Psoas muscle (tissue), 8 donors: Measurements from ENCODE around the gene MGST2. TPM values are rescaled to one million over a fixed set of nuclear protein-coding genes. Genes with fewer than 3 reads are reported as not detected.

Experiments
- ATAC-seq, 4 donors: fragments of 200-7000 bp; cut with Tn5 transposase; one replicate each; pipeline ENCODE4 v1.9.1; 2020; ENCODE audit warnings: moderate library complexity in 3 of 4, mild to moderate bottlenecking in 2 of 4
- DNase-seq, 2 donors: peaks; one replicate each; pipeline ENCODE4 v3.0.0-alpha.2; 2020
- H3K27ac ChIP-seq: fragments of 200-600 bp; one replicate; pipeline ENCODE4 v1.8.0; 2022
- H3K27me3 ChIP-seq, 3 donors: fragments of 200-600 bp in 1 of 3; one replicate each; pipeline versions ENCODE4 v1.6.1 to v1.8.0; 2013 to 2022; ENCODE audit warnings: low read length in 2 of 3, mild to moderate bottlenecking in 2 of 3, moderate library complexity in 1 of 3; ENCODE audit not compliant: insufficient read depth in 3 of 3
- H3K36me3 ChIP-seq, 2 donors: fragments of 200-600 bp in 1 of 2; one replicate each; pipeline versions ENCODE4 v1.6.1 to v1.8.0; 2013 to 2022; ENCODE audit warnings: low read depth in 1 of 2, mild to moderate bottlenecking in 1 of 2, moderate library complexity in 1 of 2; ENCODE audit not compliant: insufficient read depth in 1 of 2
- H3K4me1 ChIP-seq: fragments of 200-600 bp; one replicate; pipeline ENCODE4 v1.8.0; 2022
- H3K4me3 ChIP-seq: fragments of 200-600 bp; one replicate; pipeline ENCODE4 v1.8.0; 2022; ENCODE audit warnings: mild to moderate bottlenecking
- H3K9me3 ChIP-seq: fragments of 200-600 bp; one replicate; pipeline ENCODE4 v1.8.0; 2022
- CTCF ChIP-seq: fragments of 200-600 bp; IDR thresholded peaks from one replicate; pipeline ENCODE4 v1.8.0; 2022; ENCODE audit warnings: antibody characterized with exemption
- WGBS, 3 donors: extraction: QIAGEN DNeasy Blood & Tissue Kit; methylation state at CpG; one replicate each; pipeline versions ENCODE4 v1.1.6 to v1.1.7; 2013; 5-methylcytosine and 5-hydroxymethylcytosine counted together
- intact Hi-C, 2 donors: fragments of 100-400 bp; cut with DNase I; formaldehyde crosslinking; loops; one replicate each; pipeline versions ENCODE4 v1.11.0 to v1.14.2; 2022
- long read RNA-seq, 2 donors: library from polyadenylated mRNA; unstranded; transcript quantifications; one replicate each; pipeline ENCODE4 v2.0.0, GENCODE V29; 2021
- polyA plus RNA-seq, 3 donors: library from polyadenylated mRNA; stranded (reverse); fragments of 200-250 nt; gene quantifications; one replicate each; pipeline ENCODE4 v1.2.3, GENCODE V29; 2013
- total RNA-seq, 4 donors: library from RNA; stranded (reverse); fragmentation: NEBNext Ultra II Directional in 2 of 4; extraction: Animal tissue kit (Norgen Biotek cat#: 25700) in 2 of 4; gene quantifications; one replicate each; pipeline versions ENCODE4 v1.2.1 to v1.2.4, GENCODE V29; 2021 to 2023
- donor health status: healthy with polysubstance abuse.
- donor health status: DM: no; HTN: no; CAD: no; lungs with moderate emphysema.
- donor health status: Bipolar disorder and iron deficiency.
- donor health status: healthy.
- donor health status: DM: yes; HTN: yes; CAD: no.
- donor health status: DM: no; HTN: no; CAD: no.
- donor health status: DM: no; HTN: no; CAD: no.
- donor health status: DM: yes; HTN: yes; CAD: no.

Gene MGST2
- 10 to 100 TPM; 18.2 to 56.2 (median 50.4) TPM for total RNA-seq
- 10 to 100 TPM; 25.6 to 47.0 (median 32.7) TPM for polyA plus RNA-seq
- long read RNA-seq, donor 1, partial matches to known transcripts, result 1 of 7 reads
- long read RNA-seq, donor 1, other reads (novel, unspliced or antisense), result 1 of 7 reads
- long read RNA-seq, donor 2, transcript MGST2-201 (5 exons, 801 nt), result major isoform, 6 of 8 reads
- long read RNA-seq, donor 2, partial matches to known transcripts, result 0 of 8 reads
- long read RNA-seq, donor 2, other reads (novel, unspliced or antisense), result 1 of 8 reads

GRCh38 chr4:139665690-139666529, at the start of gene MGST2:
MGST2 (plus strand) TSS chr4:139665819; CDS start chr4:139666020, 201 bp downstream.
- peaks cover 28% of the 10 kb centered on the region for H3K4me1 ChIP-seq

GRCh38 chr4:139617702-139618490, 47.7 kb upstream of the MGST2 start:
- H3K27me3 ChIP-seq, result no peaks in the 10 kb centered on the region
- no peaks in the 10 kb centered on the region for H3K4me1 ChIP-seq
- no peaks in the 10 kb centered on the region for H3K9me3 ChIP-seq
- H3K36me3 ChIP-seq, result no peaks in the 10 kb centered on the region
- no peak overlapping the region for H3K4me3 ChIP-seq
- H3K27ac ChIP-seq, result no peak overlapping the region
- 55 to 64% (median 63%) methylated on average over 7 of the region's 7 CpGs for WGBS, 3 donors
- peak; percentile 34 for TF ChIP-seq CTCF
- DNase-seq (no peak), ATAC-seq (no peak)
- intact Hi-C loops, result no loop called here

More at GRCh38 chr4:139665690-139666529, at the start of gene MGST2:
- peak within 1 kb of the TSS; percentile 64 for H3K4me3 ChIP-seq
- intact Hi-C loops, result loop anchor here in 1 of 2 donors (5.0 kb wide), 1 partner anchor 576 kb away; no protein-coding TSS in a partner anchor
- peak; percentile 81 to 84 (median 82) for ATAC-seq
- no peaks in the 10 kb centered on the region for H3K27me3 ChIP-seq
- DNase-seq, result peak; percentile 71 to 88
- no peaks in the 10 kb centered on the region for H3K9me3 ChIP-seq
- peak within 1 kb of the TSS; percentile 88 for H3K27ac ChIP-seq
- no peak for TF ChIP-seq CTCF
- 0 to 1% (median 0%) methylated on average over 32 of the region's 32 CpGs for WGBS, 3 donors
- H3K36me3 ChIP-seq, result no peaks in the 10 kb centered on the region

- H3K36me3 ChIP-seq, result no peaks in the 10 kb centered on the region
- H3K9me3 ChIP-seq, result no peaks in the 10 kb centered on the region
- no peak overlapping the region for H3K4me3 ChIP-seq
- 92 to 96% (median 93%) methylated on average over 5 of the region's 5 CpGs for WGBS, 3 donors
- no peak overlapping the region for H3K27ac ChIP-seq
- intact Hi-C loops, result no loop called here
- DNase-seq, result no peak
- TF ChIP-seq CTCF, result peak; percentile 27
- ATAC-seq, result peak in 2 of 4 donors; percentile 48 to 62
- H3K27me3 ChIP-seq, result no peaks in the 10 kb centered on the region
- H3K4me1 ChIP-seq, result no peaks in the 10 kb centered on the region
Observed at GRCh38 chr4:139619644-139620043, 46.0 kb upstream of the MGST2 start.

GRCh38 chr4:139622901-139623381, 42.7 kb upstream of the MGST2 start:
- Histone ChIP-seq H3K27ac (no peak overlapping the region), H3K36me3 (no peaks in the 10 kb centered on the region), H3K4me1 (no peaks in the 10 kb centered on the region), H3K27me3 (no peaks in the 10 kb centered on the region), H3K9me3 (no peaks in the 10 kb centered on the region), H3K4me3 (no peak overlapping the region)
- no peak for ATAC-seq
- no peak for DNase-seq
- intact Hi-C loops, result no loop called here
- 44 to 52% (median 49%) methylated on average over 4 of the region's 4 CpGs for WGBS, 3 donors
- no peak for TF ChIP-seq CTCF
